IPS-18a (cell line): ENCODE results near the gene SVEP1.
"Not testable (repeated sequence)": the region's sequence is repeated elsewhere in the genome, so short reads cannot be mapped to it uniquely, and the experiment has no call there.

Experiments used
- H3K27ac ChIP-seq: one replicate; pipeline ENCODE4 v1.5.1; 2013; ENCODE audit warnings: low read length
- H3K27me3 ChIP-seq: one replicate; pipeline ENCODE4 v1.6.1; 2013; ENCODE audit warnings: mild to moderate bottlenecking, low read length; ENCODE audit not compliant: control insufficient read depth, insufficient read depth
- H3K36me3 ChIP-seq: one replicate; pipeline ENCODE4 v1.6.1; 2013; ENCODE audit warnings: low read depth, low read length; ENCODE audit not compliant: control insufficient read depth
- H3K4me1 ChIP-seq: one replicate; pipeline ENCODE4 v1.6.1; 2013; ENCODE audit warnings: low read depth, low read length; ENCODE audit not compliant: control insufficient read depth
- H3K4me3 ChIP-seq: one replicate; pipeline ENCODE4 v1.5.1; 2013; ENCODE audit warnings: low read length
- H3K9ac ChIP-seq: one replicate; pipeline ENCODE4 v1.6.1; 2013; ENCODE audit warnings: mild to moderate bottlenecking, low read length, moderate library complexity
- H3K9me3 ChIP-seq: one replicate; pipeline ENCODE4 v1.6.1; 2013; ENCODE audit warnings: low read depth, low read length; ENCODE audit not compliant: control insufficient read depth

SVEP1 gene

GRCh38 chr9:110404473-110404872, 175.1 kb downstream of the SVEP1 start:
- no peaks in the 10 kb centered on the region for H3K9me3 ChIP-seq
- H3K4me3 ChIP-seq, result no peak overlapping the region
- no peaks in the 10 kb centered on the region for H3K27me3 ChIP-seq
- no peak overlapping the region for H3K9ac ChIP-seq
- H3K36me3 ChIP-seq, result no peaks in the 10 kb centered on the region
- H3K4me1 ChIP-seq, result no peaks in the 10 kb centered on the region
- H3K27ac ChIP-seq, result no peak overlapping the region

- Histone ChIP-seq H3K36me3 (no peaks in the 10 kb centered on the region), H3K9ac (no peak overlapping the region), H3K27me3 (no peaks in the 10 kb centered on the region), H3K4me1 (no peaks in the 10 kb centered on the region), H3K27ac (no peak overlapping the region), H3K4me3 (no peak overlapping the region), H3K9me3 (no peaks in the 10 kb centered on the region)
These were observed 179.6 kb downstream of the SVEP1 start for GRCh38 chr9:110399983-110400382.

GRCh38 chr9:110398992-110399391, 180.5 kb downstream of the SVEP1 start:
- not testable (repeated sequence) for H3K9me3 ChIP-seq, H3K36me3 ChIP-seq, H3K4me3 ChIP-seq, H3K4me1 ChIP-seq, H3K9ac ChIP-seq, H3K27ac ChIP-seq, H3K27me3 ChIP-seq

- no peak overlapping the region for H3K27ac ChIP-seq
- H3K4me3 ChIP-seq, result no peak overlapping the region
- H3K9ac ChIP-seq, result no peak overlapping the region
- no peaks in the 10 kb centered on the region for H3K4me1 ChIP-seq
- H3K9me3 ChIP-seq, result peaks cover 4% of the 10 kb centered on the region
- no peaks in the 10 kb centered on the region for H3K27me3 ChIP-seq
- no peaks in the 10 kb centered on the region for H3K36me3 ChIP-seq
These were observed 187.6 kb downstream of the SVEP1 start for GRCh38 chr9:110391826-110392485.

GRCh38 chr9:110389148-110389750, 190.3 kb downstream of the SVEP1 start:
- Histone ChIP-seq H3K9ac (no peak overlapping the region), H3K9me3 (peaks cover 4% of the 10 kb centered on the region), H3K4me1 (no peaks in the 10 kb centered on the region), H3K4me3 (no peak overlapping the region), H3K36me3 (no peaks in the 10 kb centered on the region), H3K27ac (no peak overlapping the region), H3K27me3 (no peaks in the 10 kb centered on the region)

- Histone ChIP-seq H3K9ac (no peak overlapping the region), H3K4me3 (no peak overlapping the region), H3K27ac (no peak overlapping the region), H3K9me3 (no peaks in the 10 kb centered on the region), H3K36me3 (no peaks in the 10 kb centered on the region), H3K27me3 (no peaks in the 10 kb centered on the region), H3K4me1 (no peaks in the 10 kb centered on the region)
These were observed 196.1 kb downstream of the SVEP1 start for GRCh38 chr9:110383491-110383890.

GRCh38 chr9:110382731-110383130, 196.8 kb downstream of the SVEP1 start:
- no peaks in the 10 kb centered on the region for H3K27me3 ChIP-seq

GRCh38 chr9:110371411-110372007, 208.0 kb downstream of the SVEP1 start:
- no peak overlapping the region for H3K27ac ChIP-seq
- no peak overlapping the region for H3K9ac ChIP-seq
- H3K4me3 ChIP-seq, result no peak overlapping the region
- no peaks in the 10 kb centered on the region for H3K36me3 ChIP-seq
- no peaks in the 10 kb centered on the region for H3K27me3 ChIP-seq
- no peaks in the 10 kb centered on the region for H3K4me1 ChIP-seq
- H3K9me3 ChIP-seq, result no peaks in the 10 kb centered on the region

More at GRCh38 chr9:110382731-110383130, 196.8 kb downstream of the SVEP1 start:
- H3K9ac ChIP-seq, result no peak overlapping the region
- H3K27ac ChIP-seq, result no peak overlapping the region
- H3K9me3 ChIP-seq, result no peaks in the 10 kb centered on the region
- H3K4me1 ChIP-seq, result no peaks in the 10 kb centered on the region
- no peaks in the 10 kb centered on the region for H3K36me3 ChIP-seq
- H3K4me3 ChIP-seq, result no peak overlapping the region

GRCh38 chr9:110370315-110370714, 209.2 kb downstream of the SVEP1 start:
- Histone ChIP-seq H3K9ac (no peak overlapping the region), H3K36me3 (no peaks in the 10 kb centered on the region), H3K4me1 (no peaks in the 10 kb centered on the region), H3K4me3 (no peak overlapping the region), H3K27ac (no peak overlapping the region), H3K9me3 (no peaks in the 10 kb centered on the region), H3K27me3 (no peaks in the 10 kb centered on the region)

- H3K27me3 ChIP-seq, result no peaks in the 10 kb centered on the region
- H3K9ac ChIP-seq, result no peak overlapping the region
- no peaks in the 10 kb centered on the region for H3K36me3 ChIP-seq
- H3K27ac ChIP-seq, result no peak overlapping the region
- no peaks in the 10 kb centered on the region for H3K4me1 ChIP-seq
- H3K9me3 ChIP-seq, result no peaks in the 10 kb centered on the region
- no peak overlapping the region for H3K4me3 ChIP-seq
These were observed 215.1 kb downstream of the SVEP1 start for GRCh38 chr9:110364451-110364850.

- not testable (repeated sequence) for H3K9ac ChIP-seq, H3K36me3 ChIP-seq, H3K4me3 ChIP-seq, H3K27me3 ChIP-seq, H3K9me3 ChIP-seq, H3K27ac ChIP-seq, H3K4me1 ChIP-seq
These were observed 220.5 kb downstream of the SVEP1 start for GRCh38 chr9:110358992-110359391.

- no peaks in the 10 kb centered on the region for H3K27me3 ChIP-seq
- no peak overlapping the region for H3K9ac ChIP-seq
These were observed 222.0 kb downstream of the SVEP1 start for GRCh38 chr9:110357505-110357904.

More at GRCh38 chr9:110357505-110357904, 222.0 kb downstream of the SVEP1 start:
- no peaks in the 10 kb centered on the region for H3K36me3 ChIP-seq
- H3K9me3 ChIP-seq, result no peaks in the 10 kb centered on the region
- no peak overlapping the region for H3K27ac ChIP-seq
- H3K4me3 ChIP-seq, result no peak overlapping the region
- no peaks in the 10 kb centered on the region for H3K4me1 ChIP-seq
